OCI-LY1 (cell line): ENCODE results near the gene AAR2.

Experiments used
- H2AFZ ChIP-seq: fragments of 200-600 bp; sonication (generic), shearing (Covaris generic); 2 replicates; pipeline ENCODE4 v1.6.0; 2014; ENCODE audit warnings: antibody characterized with exemption, mild to moderate bottlenecking, low read length
- H3F3A ChIP-seq: fragments of 200-600 bp; sonication (generic), shearing (Covaris generic); 2 replicates; pipeline ENCODE4 v1.6.0; 2014; ENCODE audit warnings: mild to moderate bottlenecking, antibody characterized with exemption, low read length, moderate library complexity; ENCODE audit not compliant: insufficient read depth
- H3K27ac ChIP-seq: fragments of 200-600 bp; sonication (generic); 2 replicates; pipeline ENCODE4 v1.5.1; 2014; ENCODE audit warnings: low read length, mixed run types, mild to moderate bottlenecking, low read depth; ENCODE audit not compliant: poor library complexity, severe bottlenecking
- H3K27me3 ChIP-seq: fragments of 200-600 bp; sonication (generic); 2 replicates; pipeline ENCODE4 v1.6.0; 2014; ENCODE audit warnings: antibody characterized with exemption, mild to moderate bottlenecking, low read length, moderate library complexity; ENCODE audit not compliant: insufficient read depth
- H3K36me3 ChIP-seq: fragments of 200-600 bp; sonication (generic); 2 replicates; pipeline ENCODE4 v1.6.1; 2014; ENCODE audit warnings: mild to moderate bottlenecking, antibody characterized with exemption, low read length, moderate library complexity, mixed read lengths; ENCODE audit not compliant: insufficient read depth
- H3K4me1 ChIP-seq: fragments of 200-600 bp; sonication (generic); 2 replicates; pipeline ENCODE4 v1.5.1; 2014; ENCODE audit warnings: mild to moderate bottlenecking, low read length, moderate library complexity; ENCODE audit not compliant: insufficient read depth, severe bottlenecking
- H3K4me2 ChIP-seq: fragments of 200-600 bp; sonication (generic), shearing (Covaris generic); 2 replicates; pipeline ENCODE4 v1.6.1; 2014; ENCODE audit warnings: low read length
- H3K4me3 ChIP-seq: fragments of 200-600 bp; sonication (generic); 2 replicates; pipeline ENCODE4 v1.5.1; 2014; ENCODE audit warnings: low read length, low read depth, mild to moderate bottlenecking, mixed read lengths; ENCODE audit not compliant: poor library complexity, severe bottlenecking
- H3K79me2 ChIP-seq: fragments of 200-600 bp; shearing (Covaris generic); 2 replicates; pipeline ENCODE4 v1.6.1; 2016; ENCODE audit warnings: mixed run types, low read length, mixed read lengths; ENCODE audit not compliant: insufficient read depth
- H3K9ac ChIP-seq: fragments of 200-600 bp; sonication (generic), shearing (Covaris generic); 2 replicates; pipeline ENCODE4 v1.6.1; 2014; ENCODE audit warnings: mild to moderate bottlenecking, low read length, mixed read lengths
- H3K9me2 ChIP-seq: fragments of 200-600 bp; sonication (generic), shearing (Covaris generic); 2 replicates; pipeline ENCODE4 v1.6.1; 2014; ENCODE audit warnings: low read depth, mild to moderate bottlenecking, low read length, mixed read lengths
- H3K9me3 ChIP-seq: fragments of 200-600 bp; shearing (Covaris generic); 2 replicates; pipeline ENCODE4 v1.6.1; 2014; ENCODE audit warnings: low read length, mixed read lengths
- H4K20me1 ChIP-seq: fragments of 200-600 bp; sonication (generic), shearing (Covaris generic); 2 replicates; pipeline ENCODE4 v1.6.0; 2016; ENCODE audit warnings: mild to moderate bottlenecking, low read length; ENCODE audit not compliant: insufficient read depth
- EZH2 ChIP-seq: fragments of 200-600 bp; sonication (generic), shearing (Covaris generic); IDR thresholded peaks from 2 replicates; pipeline ENCODE4 v1.8.0; 2017; ENCODE audit warnings: borderline replicate concordance, mixed run types, mild to moderate bottlenecking, antibody characterized with exemption, low read length, moderate library complexity, mixed read lengths
- TF ChIP-seq, protein P1 (sequence below): fragments of 200-600 bp; sonication (generic), shearing (Covaris generic); IDR thresholded peaks from 2 replicates; pipeline ENCODE4 v1.5.1; 2017; ENCODE audit warnings: mild to moderate bottlenecking, antibody characterized with exemption, low read length, moderate library complexity, mixed read lengths

The AAR2 gene

DNA sequence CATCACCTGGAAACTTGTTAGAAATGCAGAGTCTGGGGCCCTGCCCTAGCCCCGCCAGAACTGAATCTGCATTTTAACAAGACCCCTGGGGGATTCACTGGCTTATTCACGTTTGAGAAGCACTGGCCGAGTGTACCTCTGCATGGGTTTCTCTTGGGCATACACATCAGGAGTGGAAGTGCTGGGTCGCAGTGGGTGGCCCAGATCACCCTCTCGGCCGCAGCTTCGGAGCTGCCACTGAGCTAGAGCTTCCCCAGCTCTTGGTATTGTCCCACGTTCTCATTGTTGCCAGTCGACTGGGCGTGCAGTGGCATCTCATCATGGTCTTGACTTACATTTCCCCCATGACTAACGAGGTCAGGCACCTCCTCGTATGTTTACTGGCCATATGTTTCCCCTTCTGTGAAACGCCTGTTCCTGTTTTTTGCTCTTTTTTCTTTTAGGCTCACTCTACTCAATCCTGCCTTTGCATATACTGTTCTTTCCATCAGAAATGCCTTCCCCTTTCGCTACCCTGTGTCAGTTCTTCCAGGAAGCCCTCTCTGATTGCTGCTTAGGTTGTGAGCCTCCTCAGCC, 66.8 kb downstream of the AAR2 start:
- Histone ChIP-seq H3K79me2 (no peaks in the 10 kb centered on the region), H3K9ac (no peak overlapping the region), H3K36me3 (no peaks in the 10 kb centered on the region), H3K9me2 (no peaks in the 10 kb centered on the region), H3K4me3 (no peak overlapping the region), H3K4me1 (no peaks in the 10 kb centered on the region), H3K27me3 (no peaks in the 10 kb centered on the region), H2AFZ (no peak overlapping the region), H3K4me2 (no peak overlapping the region), H3K27ac (no peak overlapping the region), H3F3A (no peaks in the 10 kb centered on the region), H3K9me3 (no peaks in the 10 kb centered on the region), H4K20me1 (no peaks in the 10 kb centered on the region)
- TF ChIP-seq EZH2: no peak
- TF ChIP-seq, protein P1, sequence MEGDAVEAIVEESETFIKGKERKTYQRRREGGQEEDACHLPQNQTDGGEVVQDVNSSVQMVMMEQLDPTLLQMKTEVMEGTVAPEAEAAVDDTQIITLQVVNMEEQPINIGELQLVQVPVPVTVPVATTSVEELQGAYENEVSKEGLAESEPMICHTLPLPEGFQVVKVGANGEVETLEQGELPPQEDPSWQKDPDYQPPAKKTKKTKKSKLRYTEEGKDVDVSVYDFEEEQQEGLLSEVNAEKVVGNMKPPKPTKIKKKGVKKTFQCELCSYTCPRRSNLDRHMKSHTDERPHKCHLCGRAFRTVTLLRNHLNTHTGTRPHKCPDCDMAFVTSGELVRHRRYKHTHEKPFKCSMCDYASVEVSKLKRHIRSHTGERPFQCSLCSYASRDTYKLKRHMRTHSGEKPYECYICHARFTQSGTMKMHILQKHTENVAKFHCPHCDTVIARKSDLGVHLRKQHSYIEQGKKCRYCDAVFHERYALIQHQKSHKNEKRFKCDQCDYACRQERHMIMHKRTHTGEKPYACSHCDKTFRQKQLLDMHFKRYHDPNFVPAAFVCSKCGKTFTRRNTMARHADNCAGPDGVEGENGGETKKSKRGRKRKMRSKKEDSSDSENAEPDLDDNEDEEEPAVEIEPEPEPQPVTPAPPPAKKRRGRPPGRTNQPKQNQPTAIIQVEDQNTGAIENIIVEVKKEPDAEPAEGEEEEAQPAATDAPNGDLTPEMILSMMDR: no peak

DNA sequence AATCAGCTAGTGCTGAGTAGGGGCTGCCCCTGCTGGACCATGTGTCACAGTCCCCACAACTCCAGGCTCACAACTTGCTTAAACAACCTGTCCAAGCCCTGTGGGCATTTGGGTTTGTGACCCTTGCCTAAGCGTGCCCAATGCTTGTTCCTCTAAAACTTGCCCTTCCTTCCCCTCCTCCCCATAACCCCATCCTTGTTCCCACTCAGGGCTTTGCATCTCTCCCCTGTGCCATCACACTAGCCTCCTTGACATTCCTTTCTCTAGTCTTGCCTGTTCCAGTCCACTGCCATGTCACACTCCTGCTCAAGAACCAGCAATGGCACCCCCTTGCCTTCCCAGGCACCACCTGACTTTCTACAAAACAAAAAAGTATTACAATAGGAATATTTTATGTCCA, 67.6 kb downstream of the AAR2 start:
- TF ChIP-seq EZH2: no peak
- TF ChIP-seq, protein P1: no peak
- Histone ChIP-seq H3K79me2 (no peaks in the 10 kb centered on the region), H3K4me2 (no peak overlapping the region)

DNA sequence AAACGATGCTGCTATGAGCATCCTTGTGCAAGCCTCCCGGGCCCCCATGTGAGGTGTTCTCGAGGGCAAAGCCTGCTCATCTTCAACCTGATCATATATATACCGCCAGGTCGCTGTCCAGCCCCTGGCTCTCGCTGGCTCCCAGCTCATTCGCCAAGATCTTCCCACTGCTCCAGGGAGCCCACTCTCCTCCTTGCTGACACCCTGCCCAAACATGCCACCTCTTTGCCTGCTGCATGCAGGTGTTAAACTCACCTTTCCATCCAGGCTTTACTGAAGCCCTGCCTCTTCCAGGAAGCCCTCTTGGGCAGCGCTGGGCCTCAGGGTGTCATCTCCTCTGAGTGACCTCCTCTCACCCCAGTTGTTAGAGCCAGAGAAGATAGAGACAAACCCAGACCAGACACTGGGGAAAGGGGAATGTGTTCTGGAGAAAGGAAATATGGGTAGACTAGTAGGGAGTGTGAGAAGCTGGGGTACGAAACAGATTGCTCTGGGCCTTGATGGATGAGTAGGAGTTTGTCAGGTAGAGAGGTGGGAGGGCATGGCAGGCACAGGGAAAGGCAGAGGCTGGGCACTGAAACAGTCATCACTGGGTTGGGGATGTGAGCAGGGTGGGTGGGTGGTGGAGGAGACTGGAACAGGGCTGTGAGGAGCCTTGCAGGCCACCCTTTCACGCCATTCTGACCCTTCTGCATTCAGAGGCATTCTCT, 68.7 kb downstream of the AAR2 start:
- H2AFZ ChIP-seq: no peak overlapping the region
- H3K79me2 ChIP-seq: no peaks in the 10 kb centered on the region
- H4K20me1 ChIP-seq: no peaks in the 10 kb centered on the region
- no peaks in the 10 kb centered on the region for H3K36me3 ChIP-seq
- H3K4me2 ChIP-seq: no peak overlapping the region
- H3K27me3 ChIP-seq: no peaks in the 10 kb centered on the region
- TF ChIP-seq, protein P1: no peak
- TF ChIP-seq EZH2: no peak
- H3K4me1 ChIP-seq: no peaks in the 10 kb centered on the region
- no peaks in the 10 kb centered on the region for H3K9me3 ChIP-seq
- H3K27ac ChIP-seq: no peak overlapping the region
- H3K9me2 ChIP-seq: no peaks in the 10 kb centered on the region
- no peak overlapping the region for H3K9ac ChIP-seq
- no peaks in the 10 kb centered on the region for H3F3A ChIP-seq
- H3K4me3 ChIP-seq: no peak overlapping the region

More for the DNA sequence above, 67.6 kb downstream of the AAR2 start:
- Histone ChIP-seq H3F3A (no peaks in the 10 kb centered on the region), H3K27ac (no peak overlapping the region), H3K9ac (no peak overlapping the region), H3K4me1 (no peaks in the 10 kb centered on the region), H2AFZ (no peak overlapping the region), H3K9me2 (no peaks in the 10 kb centered on the region), H3K27me3 (no peaks in the 10 kb centered on the region), H4K20me1 (no peaks in the 10 kb centered on the region), H3K9me3 (no peaks in the 10 kb centered on the region), H3K36me3 (no peaks in the 10 kb centered on the region), H3K4me3 (no peak overlapping the region)
